ENCODE measurements around the gene GRK3.

Gene GRK3

GRCh38 chr22:25760848-25761595 lies 196.5 kb downstream of the GRK3 start:
- H3K9me3 Mint-ChIP-seq = peaks cover 3 to 4% of the 10 kb centered on the region in 2 donors
- H3K27me3 Mint-ChIP-seq = no peaks in the 10 kb centered on the region
- no peak overlapping the region for H3K27ac Mint-ChIP-seq
- no peaks in the 10 kb centered on the region for H3K4me1 Mint-ChIP-seq
- H3K4me3 Mint-ChIP-seq = no peak overlapping the region
- no peak for ATAC-seq (replicated peaks)
- no peaks in the 10 kb centered on the region for H3K36me3 Mint-ChIP-seq
- DNase-seq = no peak

DNA sequence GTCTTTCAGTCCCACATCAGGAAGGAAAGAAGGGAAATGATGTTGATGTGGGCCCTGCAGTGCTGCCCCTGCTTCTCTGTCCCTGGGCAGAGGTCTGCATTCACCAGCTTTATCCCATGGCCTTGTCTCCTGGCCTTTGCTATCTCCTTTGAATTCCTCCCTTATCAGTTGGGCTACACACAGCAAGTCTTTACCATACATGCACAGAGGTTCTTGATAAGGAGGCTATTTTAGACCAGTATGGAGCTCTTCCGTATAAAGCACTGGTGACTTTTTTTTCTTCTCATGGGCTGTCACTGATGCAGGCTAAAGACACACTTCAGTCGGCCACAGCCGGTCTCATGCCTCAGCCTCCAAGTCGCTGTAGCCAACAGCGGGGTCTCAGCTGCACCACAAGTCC lies 197.7 kb downstream of the GRK3 start:
- peaks cover 12 to 15% of the 10 kb centered on the region in 2 donors for H3K9me3 Mint-ChIP-seq
- no peak for DNase-seq
- peaks cover 8 to 10% of the 10 kb centered on the region in 2 donors for H3K36me3 Mint-ChIP-seq
- no peaks in the 10 kb centered on the region for H3K27me3 Mint-ChIP-seq
- no peaks in the 10 kb centered on the region for H3K4me1 Mint-ChIP-seq
- no peak overlapping the region for H3K27ac Mint-ChIP-seq
- no peak overlapping the region for H3K4me3 Mint-ChIP-seq
- ATAC-seq (replicated peaks) = no peak

DNA sequence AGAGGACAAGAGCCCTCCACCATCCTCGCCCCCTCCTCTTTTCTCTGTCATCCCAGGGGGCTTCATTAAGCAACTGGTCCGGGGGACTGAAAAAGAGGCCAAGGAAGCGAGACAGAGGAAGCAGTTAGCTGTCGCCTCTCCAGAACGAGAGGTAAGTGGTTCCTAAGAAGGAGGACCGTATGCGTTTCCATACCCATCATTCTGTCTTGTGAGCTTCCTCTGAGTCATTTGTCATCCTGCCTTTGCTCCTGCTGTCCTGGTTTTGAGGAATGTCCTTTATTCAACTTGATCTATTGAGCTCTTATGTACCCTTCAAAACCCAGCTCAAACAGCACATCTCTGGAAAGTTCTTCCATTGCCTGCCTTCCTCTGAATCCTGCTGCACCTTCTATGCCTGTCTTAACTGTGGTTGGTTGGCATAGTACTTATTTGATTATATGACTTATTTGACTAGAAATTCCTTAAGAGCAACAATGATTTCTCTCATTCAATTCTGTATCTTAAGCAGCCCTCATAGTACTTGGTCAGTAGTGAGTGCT lies 198.8 kb downstream of the GRK3 start:
- H3K27me3 Mint-ChIP-seq = no peaks in the 10 kb centered on the region
- no peak overlapping the region for H3K27ac Mint-ChIP-seq
- ATAC-seq (replicated peaks) (no peak), DNase-seq (no peak)
- H3K9me3 Mint-ChIP-seq = peaks cover 14 to 22% of the 10 kb centered on the region in 2 donors
- peaks cover 8 to 13% of the 10 kb centered on the region in 2 donors for H3K36me3 Mint-ChIP-seq
- H3K4me3 Mint-ChIP-seq = no peak overlapping the region
- no peaks in the 10 kb centered on the region for H3K4me1 Mint-ChIP-seq

- no peaks in the 10 kb centered on the region for H3K27me3 Mint-ChIP-seq
- ATAC-seq (replicated peaks) = no peak
- H3K27ac Mint-ChIP-seq = no peak overlapping the region
- no peak overlapping the region for H3K4me3 Mint-ChIP-seq
- peaks cover 15 to 27% of the 10 kb centered on the region in 2 donors for H3K9me3 Mint-ChIP-seq
- H3K36me3 Mint-ChIP-seq = peaks cover 8 to 19% of the 10 kb centered on the region in 2 donors
- H3K4me1 Mint-ChIP-seq = peaks cover 9 to 10% of the 10 kb centered on the region in 2 donors
- no peak for DNase-seq
Observed at GRCh38 chr22:25764270-25765015, 200.0 kb downstream of the GRK3 start.

DNA sequence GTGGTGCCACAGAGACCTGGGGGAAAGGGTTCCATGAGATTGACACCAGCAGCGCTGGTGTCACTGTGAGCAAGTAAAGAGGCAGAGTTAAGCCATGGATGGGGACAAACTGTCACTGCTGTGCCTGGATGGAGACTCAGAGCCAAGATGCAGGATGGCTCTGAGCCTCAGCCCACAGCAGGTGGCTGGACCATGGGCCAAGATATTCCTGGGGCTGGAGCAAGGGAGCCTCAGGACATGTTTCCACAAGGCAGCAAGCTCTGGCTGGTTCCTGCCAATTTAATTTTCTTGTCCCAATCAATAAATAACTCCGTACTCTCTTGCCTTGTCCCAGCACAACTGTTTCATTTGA lies 200.5 kb downstream of the GRK3 start:
- no peak for ATAC-seq (replicated peaks)
- no peak overlapping the region for H3K27ac Mint-ChIP-seq
- peaks cover 8 to 19% of the 10 kb centered on the region in 2 donors for H3K36me3 Mint-ChIP-seq

DNA sequence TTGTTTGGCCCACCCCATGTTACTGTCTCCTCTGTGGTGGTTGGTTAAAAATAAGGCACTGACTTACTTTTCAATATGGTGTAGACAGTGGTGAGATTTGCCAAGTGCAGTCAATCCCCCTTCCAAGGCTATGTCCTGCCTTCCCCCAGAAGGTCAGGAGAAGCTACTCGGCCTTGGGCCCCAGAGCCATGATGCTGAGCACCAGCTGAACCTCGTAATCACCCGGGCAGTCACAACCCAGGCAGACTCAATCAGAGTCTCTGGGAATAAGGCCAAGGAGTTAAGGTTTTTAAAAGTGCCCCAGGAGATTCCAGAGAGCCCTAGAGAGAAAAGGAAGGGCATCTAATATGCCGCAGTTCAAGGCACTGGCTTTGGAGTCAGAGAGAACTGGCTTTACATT lies 201.3 kb downstream of the GRK3 start:
- H3K4me1 Mint-ChIP-seq = peaks cover 10 to 15% of the 10 kb centered on the region in 2 donors
- H3K36me3 Mint-ChIP-seq = peaks cover 8 to 19% of the 10 kb centered on the region in 2 donors

More for the DNA sequence above, 200.5 kb downstream of the GRK3 start:
- no peak overlapping the region for H3K4me3 Mint-ChIP-seq
- H3K27me3 Mint-ChIP-seq = no peaks in the 10 kb centered on the region
- DNase-seq = no peak
- H3K4me1 Mint-ChIP-seq = peaks cover 10 to 15% of the 10 kb centered on the region in 2 donors
- H3K9me3 Mint-ChIP-seq = peaks cover 16 to 27% of the 10 kb centered on the region in 2 donors

DNA sequence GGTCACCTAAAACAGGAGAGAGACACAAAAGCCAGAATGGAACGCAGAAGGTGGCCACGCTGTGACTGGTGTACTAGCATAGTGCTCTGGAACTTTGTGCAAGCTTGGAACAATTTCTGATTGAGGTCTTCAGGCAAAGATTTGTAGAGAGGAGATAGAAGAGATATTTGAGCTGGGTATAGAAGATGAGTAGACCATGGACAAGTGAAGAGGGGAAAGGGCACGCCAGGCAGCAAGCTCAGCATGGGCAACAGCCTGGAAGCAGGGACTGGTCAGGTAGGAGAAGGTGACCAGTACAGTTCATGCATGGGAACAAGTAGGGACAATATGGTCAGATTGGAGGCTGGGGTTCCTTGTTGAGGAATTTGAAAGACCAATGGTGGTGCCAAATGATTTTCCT lies 201.9 kb downstream of the GRK3 start:
- ATAC-seq (replicated peaks) (no peak), DNase-seq (no peak)
- Mint-ChIP-seq H3K36me3 (peaks cover 8 to 19% of the 10 kb centered on the region in 2 donors), H3K9me3 (peaks cover 16 to 27% of the 10 kb centered on the region in 2 donors), H3K4me1 (peaks cover 10 to 15% of the 10 kb centered on the region in 2 donors), H3K4me3 (no peak overlapping the region), H3K27me3 (no peaks in the 10 kb centered on the region), H3K27ac (no peak overlapping the region)

More for the DNA sequence above, 201.3 kb downstream of the GRK3 start:
- no peak overlapping the region for H3K4me3 Mint-ChIP-seq
- DNase-seq (no peak), ATAC-seq (replicated peaks) (no peak)
- H3K27me3 Mint-ChIP-seq = no peaks in the 10 kb centered on the region
- H3K9me3 Mint-ChIP-seq = peaks cover 16 to 27% of the 10 kb centered on the region in 2 donors
- no peak overlapping the region for H3K27ac Mint-ChIP-seq

DNA sequence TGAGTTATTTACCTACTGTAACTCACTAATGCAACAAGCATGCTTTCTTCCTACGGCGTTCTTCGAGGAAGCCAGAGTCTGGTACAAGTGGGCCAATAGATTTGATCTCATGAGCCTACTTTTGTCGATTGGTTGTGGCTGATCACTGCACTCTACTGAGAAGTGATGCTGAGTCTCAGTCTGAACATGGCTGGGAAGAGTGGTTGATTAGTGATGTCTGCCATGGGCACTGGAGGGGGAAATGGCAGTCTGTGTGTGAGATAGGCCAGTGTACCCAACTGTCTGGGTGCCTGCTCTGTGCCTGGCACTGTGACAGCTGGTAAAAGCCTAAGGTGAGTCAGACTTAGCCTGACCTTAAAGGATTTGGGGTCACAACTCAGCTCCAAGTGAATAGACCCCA lies 205.9 kb downstream of the GRK3 start:
- peaks cover 8 to 19% of the 10 kb centered on the region in 2 donors for H3K36me3 Mint-ChIP-seq
- no peak overlapping the region for H3K27ac Mint-ChIP-seq
- no peak overlapping the region for H3K4me3 Mint-ChIP-seq
- no peak for ATAC-seq (replicated peaks)
- H3K9me3 Mint-ChIP-seq = peaks cover 16 to 27% of the 10 kb centered on the region in 2 donors
- H3K27me3 Mint-ChIP-seq = peaks cover 5 to 13% of the 10 kb centered on the region in 2 donors
- H3K4me1 Mint-ChIP-seq = peaks cover 16 to 23% of the 10 kb centered on the region in 2 donors
- DNase-seq = no peak

- H3K27me3 Mint-ChIP-seq = peaks cover 5 to 13% of the 10 kb centered on the region in 2 donors
- ATAC-seq (replicated peaks) (no peak), DNase-seq (no peak)
- peaks cover 3 to 10% of the 10 kb centered on the region in 2 donors for H3K9me3 Mint-ChIP-seq
- H3K4me3 Mint-ChIP-seq = no peak overlapping the region
- no peak overlapping the region for H3K27ac Mint-ChIP-seq
- peaks cover 16 to 23% of the 10 kb centered on the region in 2 donors for H3K4me1 Mint-ChIP-seq
- H3K36me3 Mint-ChIP-seq = peaks cover 0 to 9% of the 10 kb centered on the region in 2 donors
Observed at GRCh38 chr22:25772288-25772687, 207.8 kb downstream of the GRK3 start.

GRCh38 chr22:25774575-25775026 lies 210.1 kb downstream of the GRK3 start:
- no peaks in the 10 kb centered on the region for H3K36me3 Mint-ChIP-seq
- H3K4me1 Mint-ChIP-seq = peaks cover 6 to 12% of the 10 kb centered on the region in 2 donors
- H3K4me3 Mint-ChIP-seq = no peak overlapping the region
- ATAC-seq (replicated peaks) (peak in 1 of 2 donors; percentile 30), DNase-seq (no peak)
- H3K27ac Mint-ChIP-seq = no peak overlapping the region
- peaks cover 5 to 15% of the 10 kb centered on the region in 2 donors for H3K27me3 Mint-ChIP-seq
- H3K9me3 Mint-ChIP-seq = no peaks in the 10 kb centered on the region

GRCh38 chr22:25775531-25775930 lies 211.1 kb downstream of the GRK3 start:
- Mint-ChIP-seq H3K27me3 (peaks cover 5 to 15% of the 10 kb centered on the region in 2 donors), H3K36me3 (no peaks in the 10 kb centered on the region), H3K4me3 (no peak overlapping the region), H3K4me1 (peaks cover 6 to 9% of the 10 kb centered on the region in 2 donors), H3K27ac (no peak overlapping the region), H3K9me3 (no peaks in the 10 kb centered on the region)
- ATAC-seq (replicated peaks) (no peak), DNase-seq (no peak)

DNA sequence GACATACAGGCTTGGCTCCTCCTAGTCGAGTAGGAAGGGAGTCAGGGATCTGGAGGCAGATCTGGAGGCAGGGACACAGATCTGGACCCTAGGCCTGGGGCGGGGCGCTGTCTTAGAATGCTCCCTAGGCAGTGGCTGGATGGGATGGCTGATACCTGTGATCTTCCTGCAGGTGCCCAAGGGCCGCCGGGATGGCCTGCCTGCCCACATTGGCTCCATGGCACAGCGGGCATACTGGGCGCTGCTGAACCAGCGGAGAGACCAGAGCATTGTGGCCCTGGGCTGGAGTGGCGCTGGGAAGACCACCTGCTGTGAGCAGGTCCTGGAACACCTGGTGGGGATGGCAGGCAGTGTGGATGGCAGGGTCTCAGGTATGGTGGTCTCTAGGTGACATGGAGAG lies 212.9 kb downstream of the GRK3 start:
- DNase-seq = no peak
- Mint-ChIP-seq H3K36me3 (no peaks in the 10 kb centered on the region), H3K4me3 (no peak overlapping the region), H3K4me1 (peaks cover 6 to 9% of the 10 kb centered on the region in 2 donors), H3K9me3 (no peaks in the 10 kb centered on the region), H3K27ac (no peak overlapping the region), H3K27me3 (peaks cover 5 to 25% of the 10 kb centered on the region in 2 donors)
- ATAC-seq (replicated peaks) = no peak

GRCh38 chr22:25777870-25778269 lies 213.4 kb downstream of the GRK3 start:
- Mint-ChIP-seq H3K9me3 (no peaks in the 10 kb centered on the region), H3K27ac (no peak overlapping the region), H3K4me1 (peaks cover 3 to 4% of the 10 kb centered on the region in 2 donors), H3K4me3 (no peak overlapping the region), H3K36me3 (no peaks in the 10 kb centered on the region), H3K27me3 (peaks cover 5 to 24% of the 10 kb centered on the region in 2 donors)
- peak; percentile 19 to 41 for ATAC-seq (replicated peaks)
- DNase-seq = no peak
